CD4-positive, alpha-beta T cell (primary cell): ENCODE data around the gene PPP1R27. TPM values are rescaled to one million over a fixed set of nuclear protein-coding genes. Genes with fewer than 3 reads are reported as not detected.
"Not testable (repeated sequence)": the region's sequence is repeated elsewhere in the genome, so short reads cannot be mapped to it uniquely, and the experiment has no call there.

Source experiments
- ATAC-seq: fragments of 200-7000 bp; cut with Tn5 transposase; one replicate; pipeline ENCODE4 v1.10.0; 2022; ENCODE audit warnings: mild to moderate bottlenecking; ENCODE audit not compliant: poor library complexity
- CTCF ChIA-PET: fragments of 350-600 bp; sonication (Branson Sonifier 250); formaldehyde crosslinking; loops from one replicate; lab custom pipeline; 2021; ENCODE audit warnings: antibody characterized with exemption, inconsistent platforms; lab: Charles Lee
- POLR2A ChIA-PET: fragments of 350-600 bp; sonication (Branson Sonifier 250); formaldehyde crosslinking; loops from one replicate; lab custom pipeline; 2021; ENCODE audit warnings: antibody characterized with exemption, inconsistent platforms; lab: Charles Lee
- DNase-seq, 14 experiments: peaks; one replicate each; pipeline ENCODE4 v3.0.0-alpha.2; 2013 to 2020; ENCODE audit warnings: mixed read lengths in 2 of 14
- H3K27ac ChIP-seq, 2 donors: one replicate each; pipeline versions ENCODE4 v1.5.1 to v1.7.0; 2013; ENCODE audit warnings: low read length in 2 of 2, low read depth in 1 of 2, mild to moderate bottlenecking in 1 of 2
- H3K27me3 ChIP-seq, 2 experiments: 1 replicate in 1 of 2; 2 replicates in 1 of 2; pipeline versions ENCODE4 v1.6.1 to v1.7.0; 2013; ENCODE audit warnings: low read length in 2 of 2, control low read depth in 1 of 2, mild to moderate bottlenecking in 1 of 2, moderate library complexity in 1 of 2; ENCODE audit not compliant: insufficient read depth in 2 of 2, control insufficient read depth in 1 of 2
- H3K36me3 ChIP-seq: one replicate; pipeline ENCODE4 v1.6.1; 2013; ENCODE audit warnings: low read length, control low read depth; ENCODE audit not compliant: insufficient read depth
- H3K4me1 ChIP-seq: one replicate; pipeline ENCODE4 v1.6.1; 2013; ENCODE audit warnings: low read length, control low read depth; ENCODE audit not compliant: insufficient read depth
- H3K4me3 ChIP-seq: one replicate; pipeline ENCODE4 v1.5.1; 2013; ENCODE audit warnings: mild to moderate bottlenecking, low read length, moderate library complexity
- H3K9me3 ChIP-seq, 2 experiments: 1 replicate in 1 of 2; 2 replicates in 1 of 2; pipeline versions ENCODE4 v1.6.1 to v1.7.0; 2013; ENCODE audit warnings: low read length in 2 of 2, mild to moderate bottlenecking in 2 of 2, control low read depth in 1 of 2, moderate library complexity in 1 of 2; ENCODE audit not compliant: control insufficient read depth in 1 of 2, insufficient read depth in 1 of 2
- H3K27ac Mint-ChIP-seq: one replicate; pipeline ENCODE4 v1.8.0; 2020; ENCODE audit warnings: mixed read lengths
- H3K27me3 Mint-ChIP-seq: one replicate; pipeline ENCODE4 v1.8.0; 2021; ENCODE audit warnings: mixed read lengths
- H3K36me3 Mint-ChIP-seq: one replicate; pipeline ENCODE4 v1.8.0; 2021; ENCODE audit warnings: low read depth, mixed read lengths
- H3K4me1 Mint-ChIP-seq: one replicate; pipeline ENCODE4 v1.8.0; 2021; ENCODE audit warnings: low read depth, mixed read lengths
- H3K4me3 Mint-ChIP-seq: one replicate; pipeline ENCODE4 v1.8.0; 2020; ENCODE audit warnings: mild to moderate bottlenecking, mixed read lengths
- H3K9me3 Mint-ChIP-seq: one replicate; pipeline ENCODE4 v1.8.0; 2020; ENCODE audit warnings: mixed read lengths
- intact Hi-C, 2 experiments: fragments of 100-400 bp; cut with DNase I in 1 of 2; cut with micrococcal nuclease in 1 of 2; formaldehyde crosslinking; loops; one replicate each; pipeline versions ENCODE4 v1.15.1 to v1.9.0; 2023 to 2025; cut with DNase I, micrococcal nuclease
- total RNA-seq, 174 experiments: library from RNA in 2 of 174; stranded (reverse) in 2 of 174; gene quantifications; one replicate each; pipeline ENCODE4 v1.2.3 and lab custom pipeline; 2021 to 2026
- TF ChIP-seq, protein P1 (sequence below): fragments of 200-600 bp; IDR thresholded peaks from one replicate; pipeline ENCODE4 v1.8.0; 2022; ENCODE audit warnings: antibody characterized with exemption, mild to moderate bottlenecking

PPP1R27 gene
- total RNA-seq, 2 experiments from 2014 or later: not detected

DNA sequence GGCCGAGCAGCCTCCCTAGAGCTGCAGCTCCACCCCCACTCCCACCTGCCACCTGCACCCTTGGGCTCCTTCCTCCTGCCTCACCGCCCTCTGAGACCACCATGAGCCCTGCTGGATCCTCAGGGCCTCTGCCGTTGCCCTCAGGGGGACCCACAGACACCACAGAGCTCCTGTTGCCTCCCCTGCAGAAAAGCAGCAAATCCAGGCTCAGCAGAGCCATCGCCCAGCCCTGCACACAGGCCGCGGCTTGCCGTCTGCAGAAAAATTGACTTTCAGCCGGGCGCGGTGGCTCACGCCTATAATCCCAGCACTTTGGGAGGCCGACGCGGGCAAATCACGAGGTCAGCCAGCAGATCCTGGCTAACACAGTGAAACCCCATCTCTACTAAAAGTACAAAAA is 7.0 kb upstream of the PPP1R27 start:
- no peak for ATAC-seq
- H3K4me1 ChIP-seq: no peaks in the 10 kb centered on the region
- H3K9me3 ChIP-seq: peaks cover 0 to 16% of the 10 kb centered on the region in 2 experiments
- H3K4me3 Mint-ChIP-seq: no peak overlapping the region
- H3K36me3 Mint-ChIP-seq: peaks cover 23% of the 10 kb centered on the region
- ChIA-PET CTCF (no interaction called here), POLR2A (interaction anchor here (1.0 kb wide), 1 partner anchor 25 kb away, joined by 3 read pairs; no protein-coding TSS in a partner anchor)
- no peaks in the 10 kb centered on the region for H3K4me1 Mint-ChIP-seq
- intact Hi-C loops: no loop called here
- peaks cover 42% of the 10 kb centered on the region for H3K36me3 ChIP-seq
- no peak for DNase-seq
- no peaks in the 10 kb centered on the region for H3K9me3 Mint-ChIP-seq
- H3K27me3 Mint-ChIP-seq: no peaks in the 10 kb centered on the region
- TF ChIP-seq, protein P1, sequence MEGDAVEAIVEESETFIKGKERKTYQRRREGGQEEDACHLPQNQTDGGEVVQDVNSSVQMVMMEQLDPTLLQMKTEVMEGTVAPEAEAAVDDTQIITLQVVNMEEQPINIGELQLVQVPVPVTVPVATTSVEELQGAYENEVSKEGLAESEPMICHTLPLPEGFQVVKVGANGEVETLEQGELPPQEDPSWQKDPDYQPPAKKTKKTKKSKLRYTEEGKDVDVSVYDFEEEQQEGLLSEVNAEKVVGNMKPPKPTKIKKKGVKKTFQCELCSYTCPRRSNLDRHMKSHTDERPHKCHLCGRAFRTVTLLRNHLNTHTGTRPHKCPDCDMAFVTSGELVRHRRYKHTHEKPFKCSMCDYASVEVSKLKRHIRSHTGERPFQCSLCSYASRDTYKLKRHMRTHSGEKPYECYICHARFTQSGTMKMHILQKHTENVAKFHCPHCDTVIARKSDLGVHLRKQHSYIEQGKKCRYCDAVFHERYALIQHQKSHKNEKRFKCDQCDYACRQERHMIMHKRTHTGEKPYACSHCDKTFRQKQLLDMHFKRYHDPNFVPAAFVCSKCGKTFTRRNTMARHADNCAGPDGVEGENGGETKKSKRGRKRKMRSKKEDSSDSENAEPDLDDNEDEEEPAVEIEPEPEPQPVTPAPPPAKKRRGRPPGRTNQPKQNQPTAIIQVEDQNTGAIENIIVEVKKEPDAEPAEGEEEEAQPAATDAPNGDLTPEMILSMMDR: no peak
- no peaks in the 10 kb centered on the region for H3K27me3 ChIP-seq
- H3K4me3 ChIP-seq: no peak overlapping the region
- no peak overlapping the region for H3K27ac Mint-ChIP-seq
- no peak overlapping the region for H3K27ac ChIP-seq

GRCh38 chr17:81840826-81841778 is 6.3 kb upstream of the PPP1R27 start:
- Mint-ChIP-seq H3K4me3 (no peak overlapping the region), H3K27ac (no peak overlapping the region), H3K4me1 (no peaks in the 10 kb centered on the region), H3K36me3 (peaks cover 23% of the 10 kb centered on the region), H3K9me3 (no peaks in the 10 kb centered on the region), H3K27me3 (no peaks in the 10 kb centered on the region)
- ChIA-PET POLR2A (interaction anchor here (0.6 to 1.0 kb wide), 2 partner anchors 25 to 26 kb away, joined by 3 to 5 read pairs; no protein-coding TSS in a partner anchor), CTCF (interaction anchor here (0.5 kb wide), 1 partner anchor 39 kb away, joined by 4 read pairs; no protein-coding TSS in a partner anchor)
- Histone ChIP-seq H3K27ac (no peak overlapping the region), H3K4me3 (no peak overlapping the region), H3K9me3 (peaks cover 0 to 12% of the 10 kb centered on the region in 2 experiments), H3K27me3 (no peaks in the 10 kb centered on the region), H3K36me3 (peaks cover 34% of the 10 kb centered on the region), H3K4me1 (no peaks in the 10 kb centered on the region)
- DNase-seq: no peak
- TF ChIP-seq, protein P1: no peak
- intact Hi-C loops: no loop called here
- ATAC-seq: no peak

- H3K27me3 ChIP-seq, H3K27ac ChIP-seq, intact Hi-C loops, H3K4me1 Mint-ChIP-seq, H3K4me3 Mint-ChIP-seq, H3K27me3 Mint-ChIP-seq, H3K27ac Mint-ChIP-seq, ATAC-seq, H3K4me1 ChIP-seq, H3K4me3 ChIP-seq, DNase-seq, CTCF ChIA-PET, H3K9me3 Mint-ChIP-seq: not testable (repeated sequence)
- Histone ChIP-seq H3K36me3 (peaks cover 24% of the 10 kb centered on the region), H3K9me3 (peaks cover 0 to 12% of the 10 kb centered on the region in 2 experiments)
- H3K36me3 Mint-ChIP-seq: peaks cover 18% of the 10 kb centered on the region
- POLR2A ChIA-PET: interaction anchor here (0.6 kb wide), 1 partner anchor 26 kb away, joined by 5 read pairs; no protein-coding TSS in a partner anchor
Measured at GRCh38 chr17:81840059-81840458, 5.2 kb upstream of the PPP1R27 start.
